HEK293T (cell line): ENCODE measurements around the gene C1orf210.

Experiments
- BHLHE40 ChIP-seq: fragments of 450-650 bp; IDR thresholded peaks from 2 replicates; pipeline ENCODE4 v1.6.1; 2016; ENCODE audit warnings: mild to moderate bottlenecking, moderate library complexity, borderline replicate concordance
- FOXK2 ChIP-seq: fragments of 450-650 bp; IDR thresholded peaks from 2 replicates; pipeline ENCODE4 v1.6.1; 2016; ENCODE audit warnings: mild to moderate bottlenecking
- SP1 ChIP-seq: fragments of 450-650 bp; IDR thresholded peaks from 2 replicates; pipeline ENCODE4 v1.6.1; 2017
- ZNF384 ChIP-seq: fragments of 450-650 bp; IDR thresholded peaks from 2 replicates; pipeline ENCODE4 v1.6.1; 2016

GRCh38 chr1:43324810-43325209, 39.4 kb upstream of the C1orf210 start:
- TF ChIP-seq SP1 = no peak
- no peak for TF ChIP-seq ZNF384
- TF ChIP-seq FOXK2 = no peak
- TF ChIP-seq BHLHE40 = no peak
